ENCODE measurements around the gene HYAL4. TPM values are rescaled to one million over a fixed set of nuclear protein-coding genes. Genes with fewer than 3 reads are reported as not detected.
"Not testable (repeated sequence)": the region's sequence is repeated elsewhere in the genome, so short reads cannot be mapped to it uniquely, and the experiment has no call there.

HYAL4 gene
- polyA plus RNA-seq, 1 donor from 2014 or later = not detected

GRCh38 chr7:123883154-123883553 is 38.2 kb downstream of the HYAL4 start:
- Histone ChIP-seq H3K9me2 (ENCODE audit: insufficient read depth, low read length) (no peaks in the 10 kb centered on the region), H3F3A (ENCODE audit: insufficient read depth, low read length, poor library complexity, severe bottlenecking) (no peaks in the 10 kb centered on the region), H3K9me3 (ENCODE audit: low read length) (no peaks in the 10 kb centered on the region), H3K27me3 (ENCODE audit: insufficient read depth, low read depth, low read length) (no peaks in the 10 kb centered on the region), H3K36me3 (ENCODE audit: insufficient read depth, low read length) (no peaks in the 10 kb centered on the region), H3K4me3 (ENCODE audit: low read length) (no peak overlapping the region), H4K20me1 (ENCODE audit: insufficient read depth) (no peaks in the 10 kb centered on the region), H2AFZ (ENCODE audit: low read depth, low read length) (no peak overlapping the region), H3K4me2 (ENCODE audit: low read length) (no peak overlapping the region), H3K9ac (ENCODE audit: low read length) (no peak overlapping the region), H3K79me2 (replicated peaks; ENCODE audit: insufficient read depth, low read length) (no peaks in the 10 kb centered on the region), H3K27ac (ENCODE audit: low read length) (no peak overlapping the region)
- TF ChIP-seq SMC3 (conservative IDR thresholded peaks at IDR 0.05; ENCODE audit: poor library complexity) = no peak
- no peak for TF ChIP-seq EZH2 (IDR thresholded peaks at IDR 0.05; ENCODE audit: borderline replicate concordance, insufficient read depth, low read length, poor library complexity, severe bottlenecking)
- TF ChIP-seq, protein P1, sequence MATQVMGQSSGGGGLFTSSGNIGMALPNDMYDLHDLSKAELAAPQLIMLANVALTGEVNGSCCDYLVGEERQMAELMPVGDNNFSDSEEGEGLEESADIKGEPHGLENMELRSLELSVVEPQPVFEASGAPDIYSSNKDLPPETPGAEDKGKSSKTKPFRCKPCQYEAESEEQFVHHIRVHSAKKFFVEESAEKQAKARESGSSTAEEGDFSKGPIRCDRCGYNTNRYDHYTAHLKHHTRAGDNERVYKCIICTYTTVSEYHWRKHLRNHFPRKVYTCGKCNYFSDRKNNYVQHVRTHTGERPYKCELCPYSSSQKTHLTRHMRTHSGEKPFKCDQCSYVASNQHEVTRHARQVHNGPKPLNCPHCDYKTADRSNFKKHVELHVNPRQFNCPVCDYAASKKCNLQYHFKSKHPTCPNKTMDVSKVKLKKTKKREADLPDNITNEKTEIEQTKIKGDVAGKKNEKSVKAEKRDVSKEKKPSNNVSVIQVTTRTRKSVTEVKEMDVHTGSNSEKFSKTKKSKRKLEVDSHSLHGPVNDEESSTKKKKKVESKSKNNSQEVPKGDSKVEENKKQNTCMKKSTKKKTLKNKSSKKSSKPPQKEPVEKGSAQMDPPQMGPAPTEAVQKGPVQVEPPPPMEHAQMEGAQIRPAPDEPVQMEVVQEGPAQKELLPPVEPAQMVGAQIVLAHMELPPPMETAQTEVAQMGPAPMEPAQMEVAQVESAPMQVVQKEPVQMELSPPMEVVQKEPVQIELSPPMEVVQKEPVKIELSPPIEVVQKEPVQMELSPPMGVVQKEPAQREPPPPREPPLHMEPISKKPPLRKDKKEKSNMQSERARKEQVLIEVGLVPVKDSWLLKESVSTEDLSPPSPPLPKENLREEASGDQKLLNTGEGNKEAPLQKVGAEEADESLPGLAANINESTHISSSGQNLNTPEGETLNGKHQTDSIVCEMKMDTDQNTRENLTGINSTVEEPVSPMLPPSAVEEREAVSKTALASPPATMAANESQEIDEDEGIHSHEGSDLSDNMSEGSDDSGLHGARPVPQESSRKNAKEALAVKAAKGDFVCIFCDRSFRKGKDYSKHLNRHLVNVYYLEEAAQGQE (IDR thresholded peaks at IDR 0.05; ENCODE audit: borderline replicate concordance) = no peak
- no peak for TF ChIP-seq MXI1 (conservative IDR thresholded peaks at IDR 0.05; ENCODE audit: poor library complexity, severe bottlenecking)
- TF ChIP-seq, protein P2, sequence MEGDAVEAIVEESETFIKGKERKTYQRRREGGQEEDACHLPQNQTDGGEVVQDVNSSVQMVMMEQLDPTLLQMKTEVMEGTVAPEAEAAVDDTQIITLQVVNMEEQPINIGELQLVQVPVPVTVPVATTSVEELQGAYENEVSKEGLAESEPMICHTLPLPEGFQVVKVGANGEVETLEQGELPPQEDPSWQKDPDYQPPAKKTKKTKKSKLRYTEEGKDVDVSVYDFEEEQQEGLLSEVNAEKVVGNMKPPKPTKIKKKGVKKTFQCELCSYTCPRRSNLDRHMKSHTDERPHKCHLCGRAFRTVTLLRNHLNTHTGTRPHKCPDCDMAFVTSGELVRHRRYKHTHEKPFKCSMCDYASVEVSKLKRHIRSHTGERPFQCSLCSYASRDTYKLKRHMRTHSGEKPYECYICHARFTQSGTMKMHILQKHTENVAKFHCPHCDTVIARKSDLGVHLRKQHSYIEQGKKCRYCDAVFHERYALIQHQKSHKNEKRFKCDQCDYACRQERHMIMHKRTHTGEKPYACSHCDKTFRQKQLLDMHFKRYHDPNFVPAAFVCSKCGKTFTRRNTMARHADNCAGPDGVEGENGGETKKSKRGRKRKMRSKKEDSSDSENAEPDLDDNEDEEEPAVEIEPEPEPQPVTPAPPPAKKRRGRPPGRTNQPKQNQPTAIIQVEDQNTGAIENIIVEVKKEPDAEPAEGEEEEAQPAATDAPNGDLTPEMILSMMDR (IDR thresholded peaks at IDR 0.05; ENCODE audit: poor library complexity, severe bottlenecking) = no peak
- no peak for TF ChIP-seq POLR2AphosphoS5 (IDR thresholded peaks at IDR 0.05)
- TF ChIP-seq EP300 (conservative IDR thresholded peaks at IDR 0.05; ENCODE audit: poor library complexity, severe bottlenecking) = no peak

- Histone ChIP-seq H3F3A (ENCODE audit: insufficient read depth, low read length, poor library complexity, severe bottlenecking) (no peaks in the 10 kb centered on the region), H3K27me3 (ENCODE audit: insufficient read depth, low read depth, low read length) (no peaks in the 10 kb centered on the region), H3K9me2 (ENCODE audit: insufficient read depth, low read length) (no peaks in the 10 kb centered on the region), H3K36me3 (ENCODE audit: insufficient read depth, low read length) (no peaks in the 10 kb centered on the region), H3K9me3 (ENCODE audit: low read length) (no peaks in the 10 kb centered on the region), H3K27ac (ENCODE audit: low read length) (no peak overlapping the region), H3K9ac (ENCODE audit: low read length) (no peak overlapping the region), H3K4me2 (ENCODE audit: low read length) (no peak overlapping the region), H2AFZ (ENCODE audit: low read depth, low read length) (no peak overlapping the region), H3K79me2 (replicated peaks; ENCODE audit: insufficient read depth, low read length) (no peaks in the 10 kb centered on the region), H4K20me1 (ENCODE audit: insufficient read depth) (no peaks in the 10 kb centered on the region), H3K4me3 (ENCODE audit: low read length) (no peak overlapping the region)
- no peak for TF ChIP-seq RAD21 (conservative IDR thresholded peaks at IDR 0.05)
- TF ChIP-seq, protein P1 (IDR thresholded peaks at IDR 0.05; ENCODE audit: borderline replicate concordance) = no peak
- no peak for TF ChIP-seq MXI1 (conservative IDR thresholded peaks at IDR 0.05; ENCODE audit: poor library complexity, severe bottlenecking)
- TF ChIP-seq POLR2AphosphoS5 (IDR thresholded peaks at IDR 0.05) = no peak
- TF ChIP-seq, protein P2 (IDR thresholded peaks at IDR 0.05; ENCODE audit: poor library complexity, severe bottlenecking) = no peak
- no peak for TF ChIP-seq SMC3 (conservative IDR thresholded peaks at IDR 0.05; ENCODE audit: poor library complexity)
- TF ChIP-seq EZH2 (IDR thresholded peaks at IDR 0.05; ENCODE audit: borderline replicate concordance, insufficient read depth, low read length, poor library complexity, severe bottlenecking) = no peak
- TF ChIP-seq TAF1 (IDR thresholded peaks at IDR 0.05; ENCODE audit: low read depth) = no peak
- no peak for TF ChIP-seq EP300 (conservative IDR thresholded peaks at IDR 0.05; ENCODE audit: poor library complexity, severe bottlenecking)
Measured at GRCh38 chr7:123888192-123888591, 43.2 kb downstream of the HYAL4 start.

DNA sequence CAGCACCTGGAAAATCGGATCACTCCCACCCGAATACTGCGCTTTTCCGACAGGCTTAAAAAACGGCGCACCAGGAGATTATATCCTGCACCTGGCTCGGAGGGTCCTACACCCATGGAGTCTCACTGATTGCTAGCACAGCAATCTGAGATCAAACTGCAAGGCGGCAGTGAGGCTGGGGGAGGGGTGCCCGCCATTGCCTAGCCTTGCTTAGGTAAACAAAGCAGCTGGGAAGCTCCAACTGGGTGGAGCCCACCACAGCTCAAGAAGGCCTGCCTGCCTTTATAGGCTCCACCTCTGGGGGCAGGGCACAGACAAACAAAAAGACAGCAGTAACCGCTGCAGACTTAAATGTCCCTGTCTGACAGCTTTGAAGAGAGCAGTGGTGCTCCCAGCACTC is 49.8 kb downstream of the HYAL4 start:
- not testable (repeated sequence) for H3K4me3 ChIP-seq (ENCODE audit: low read length); H3K27ac ChIP-seq (ENCODE audit: low read length); H3K9me2 ChIP-seq (ENCODE audit: insufficient read depth, low read length); H3K79me2 ChIP-seq (replicated peaks; ENCODE audit: insufficient read depth, low read length); H2AFZ ChIP-seq (ENCODE audit: low read depth, low read length); H4K20me1 ChIP-seq (ENCODE audit: insufficient read depth); H3K9ac ChIP-seq (ENCODE audit: low read length); H3K27me3 ChIP-seq (ENCODE audit: insufficient read depth, low read depth, low read length); H3K36me3 ChIP-seq (ENCODE audit: insufficient read depth, low read length); H3K9me3 ChIP-seq (ENCODE audit: low read length); H3K4me2 ChIP-seq (ENCODE audit: low read length); H3F3A ChIP-seq (ENCODE audit: insufficient read depth, low read length, poor library complexity, severe bottlenecking)
